K562 (cell line): ENCODE data around the gene HSPA1B. TPM values are rescaled to one million over a fixed set of nuclear protein-coding genes. Genes with fewer than 3 reads are reported as not detected.

Source experiments
- AFF1 ChIP-seq, 2 experiments: fragments of 450-650 bp; IDR thresholded peaks; 2 replicates each; pipeline ENCODE4 v1.6.1; 2018; ENCODE audit warnings: mild to moderate bottlenecking in 2 of 2, low read depth in 1 of 2; ENCODE audit not compliant: partially characterized antibody in 2 of 2
- ETV6 ChIP-seq, 3 experiments: fragments of 150-350 bp in 1 of 3; sonication (generic) in 1 of 3; formaldehyde crosslinking in 1 of 3; IDR thresholded peaks; 2 replicates each; pipeline versions ENCODE4 v1.6.1 to v1.8.0; 2014 to 2022; ENCODE audit warnings: borderline replicate concordance in 2 of 3, low read depth in 2 of 3, antibody characterized with exemption in 1 of 3, low read length in 1 of 3, mild to moderate bottlenecking in 1 of 3, missing genetic modification reagents in 1 of 3
- FUS ChIP-seq: fragments of 200-400 bp; formaldehyde crosslinking; optimal IDR thresholded peaks from 2 replicates; pipeline ENCODE3; 2017; ENCODE audit warnings: low read depth, low read length
- HDAC8 ChIP-seq: fragments of 450-650 bp; IDR thresholded peaks from 2 replicates; pipeline ENCODE4 v1.6.1; 2016; ENCODE audit warnings: mild to moderate bottlenecking, missing genetic modification characterization, moderate library complexity, missing compliant biosample characterization
- IRF1 ChIP-seq: sonication (generic); formaldehyde crosslinking; IDR thresholded peaks from 2 replicates; pipeline ENCODE4 v1.8.0; 2022; ENCODE audit warnings: missing genetic modification reagents, mild to moderate bottlenecking, borderline replicate concordance
- PREB ChIP-seq: sonication (generic); formaldehyde crosslinking; IDR thresholded peaks from 2 replicates; pipeline ENCODE4 v1.8.1; 2023; ENCODE audit warnings: mild to moderate bottlenecking, missing genetic modification reagents
- RAD51 ChIP-seq: fragments of 450-650 bp; IDR thresholded peaks from 2 replicates; pipeline ENCODE4 v1.7.1; 2016; ENCODE audit warnings: low read depth, mild to moderate bottlenecking, borderline replicate concordance
- SP2 ChIP-seq: IDR thresholded peaks from 2 replicates; pipeline ENCODE4 v1.6.1; 2011; ENCODE audit warnings: mild to moderate bottlenecking, low read depth, low read length, moderate library complexity; ENCODE audit not compliant: poor library complexity, severe bottlenecking; ENCODE audit errors: extremely low read depth
- YY1 ChIP-seq, 3 experiments: IDR thresholded peaks; 2 replicates each; pipeline ENCODE4 v1.6.1; 2011; ENCODE audit warnings: low read length in 2 of 3, mild to moderate bottlenecking in 2 of 3, moderate library complexity in 2 of 3, borderline replicate concordance in 1 of 3, control low read depth in 1 of 3, low read depth in 1 of 3; ENCODE audit not compliant: insufficient read depth in 3 of 3, insufficient replicate concordance in 2 of 3, control insufficient read depth in 1 of 3, insufficient read length in 1 of 3; ENCODE audit errors: extremely low read depth in 1 of 3
- polyA plus RNA-seq, 8 experiments: library from polyadenylated mRNA; depleted of rRNA in 4 of 8; stranded (reverse) in 5 of 8; unstranded in 3 of 8; fragments of >200 nt; fragmentation: Nextera tagmentation in 2 of 8; fragmentation: Illumina TruSeq in 1 of 8; extraction: Ambion mirVana in 2 of 8; extraction: Trizol in 1 of 8; gene quantifications; 2 replicates each; pipeline versions ENCODE4 v1.2.1 to v1.2.3, GENCODE V29; 2011 to 2014; ENCODE audit warnings: inconsistent platforms in 1 of 8, missing spikeins in 1 of 8
- total RNA-seq, 7 experiments: library from RNA; depleted of rRNA in 6 of 7; stranded (reverse); fragments of >200 nt in 6 of 7; fragmentation: Illumina TruSeq in 2 of 7; extraction: Trizol in 2 of 7; gene quantifications; 2 replicates each; pipeline versions ENCODE4 v1.2.1 to v1.2.3, GENCODE V29; 2011 to 2021; ENCODE audit warnings: low replicate concordance in 1 of 7
- TF ChIP-seq, protein P1 (sequence below): fragments of 450-650 bp; IDR thresholded peaks from 2 replicates; pipeline ENCODE4 v1.6.1; 2018; ENCODE audit not compliant: partially characterized antibody

The HSPA1B gene
- total and polyA plus RNA-seq, 9 of the 15 experiments (the other 6 are each of a cell fraction or from before 2014, with no cell fraction given): 0.27 to 227 (median 51.2) TPM

DNA sequence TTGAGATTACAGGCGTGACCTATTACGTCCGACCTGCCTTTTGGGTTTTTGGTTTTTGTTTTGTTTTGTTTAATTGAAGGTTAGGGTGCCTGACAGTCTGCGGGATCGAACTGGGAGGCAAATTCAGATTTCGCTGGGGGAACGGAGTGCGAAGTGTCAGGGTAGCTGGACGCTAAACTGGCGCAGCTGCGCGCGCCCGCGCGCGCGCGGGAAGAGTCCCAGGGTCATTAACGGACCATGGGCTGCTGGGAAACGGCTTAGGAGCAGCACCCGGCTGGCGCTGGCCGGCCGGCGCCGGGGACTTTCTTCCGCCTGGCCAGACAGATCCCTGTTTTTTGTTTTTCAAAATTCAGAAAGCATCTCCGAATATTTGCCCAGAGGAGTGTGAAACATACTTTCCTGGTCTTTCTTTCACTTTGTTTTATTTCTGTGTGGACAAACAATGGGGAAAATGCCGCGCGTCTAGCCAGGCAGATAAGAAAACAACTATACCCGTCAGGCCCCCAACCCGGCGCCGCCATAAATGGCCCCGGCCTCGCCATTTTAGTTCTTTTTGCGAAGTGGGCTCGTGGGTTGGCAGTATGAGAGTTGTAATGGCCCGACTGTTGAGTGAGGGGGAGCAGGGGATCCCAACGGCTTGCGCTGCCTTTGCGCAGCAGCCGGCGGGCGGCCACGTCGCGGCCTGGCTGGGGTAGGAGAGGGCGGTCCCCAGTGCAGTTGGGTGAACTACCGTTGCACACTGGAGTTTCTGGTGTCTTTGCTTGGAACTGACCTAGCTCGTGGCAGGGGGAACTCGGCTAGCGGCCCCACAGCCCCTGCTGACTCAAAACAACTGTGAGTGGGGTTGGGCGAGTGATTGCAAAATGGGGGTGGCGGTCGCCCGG, 7.1 kb downstream of the HSPA1B start (continued):
- peak; percentile 83 to 84 for TF ChIP-seq AFF1 (IDR thresholded peaks at IDR 0.05; ENCODE audit: low read depth in 1 of 2, partially characterized antibody in 2 of 2)
- peak; percentile 87 to 95 (median 93) for TF ChIP-seq YY1 (IDR thresholded peaks at IDR 0.05; ENCODE audit: borderline replicate concordance in 1 of 3, control insufficient read depth in 1 of 3, extremely low read depth in 1 of 3, insufficient read depth in 3 of 3, insufficient read length in 1 of 3, insufficient replicate concordance in 2 of 3, low read depth in 1 of 3, low read length in 2 of 3)
- 0 out of 2 replicates have a peak, but pooled peaks have one; percentile 88 for TF ChIP-seq IRF1
- no peak for TF ChIP-seq FUS
- 0 out of 2 replicates have a peak, but pooled peaks have one; percentile 12 for TF ChIP-seq RAD51
- TF ChIP-seq SP2: no peak
- TF ChIP-seq, protein P1, sequence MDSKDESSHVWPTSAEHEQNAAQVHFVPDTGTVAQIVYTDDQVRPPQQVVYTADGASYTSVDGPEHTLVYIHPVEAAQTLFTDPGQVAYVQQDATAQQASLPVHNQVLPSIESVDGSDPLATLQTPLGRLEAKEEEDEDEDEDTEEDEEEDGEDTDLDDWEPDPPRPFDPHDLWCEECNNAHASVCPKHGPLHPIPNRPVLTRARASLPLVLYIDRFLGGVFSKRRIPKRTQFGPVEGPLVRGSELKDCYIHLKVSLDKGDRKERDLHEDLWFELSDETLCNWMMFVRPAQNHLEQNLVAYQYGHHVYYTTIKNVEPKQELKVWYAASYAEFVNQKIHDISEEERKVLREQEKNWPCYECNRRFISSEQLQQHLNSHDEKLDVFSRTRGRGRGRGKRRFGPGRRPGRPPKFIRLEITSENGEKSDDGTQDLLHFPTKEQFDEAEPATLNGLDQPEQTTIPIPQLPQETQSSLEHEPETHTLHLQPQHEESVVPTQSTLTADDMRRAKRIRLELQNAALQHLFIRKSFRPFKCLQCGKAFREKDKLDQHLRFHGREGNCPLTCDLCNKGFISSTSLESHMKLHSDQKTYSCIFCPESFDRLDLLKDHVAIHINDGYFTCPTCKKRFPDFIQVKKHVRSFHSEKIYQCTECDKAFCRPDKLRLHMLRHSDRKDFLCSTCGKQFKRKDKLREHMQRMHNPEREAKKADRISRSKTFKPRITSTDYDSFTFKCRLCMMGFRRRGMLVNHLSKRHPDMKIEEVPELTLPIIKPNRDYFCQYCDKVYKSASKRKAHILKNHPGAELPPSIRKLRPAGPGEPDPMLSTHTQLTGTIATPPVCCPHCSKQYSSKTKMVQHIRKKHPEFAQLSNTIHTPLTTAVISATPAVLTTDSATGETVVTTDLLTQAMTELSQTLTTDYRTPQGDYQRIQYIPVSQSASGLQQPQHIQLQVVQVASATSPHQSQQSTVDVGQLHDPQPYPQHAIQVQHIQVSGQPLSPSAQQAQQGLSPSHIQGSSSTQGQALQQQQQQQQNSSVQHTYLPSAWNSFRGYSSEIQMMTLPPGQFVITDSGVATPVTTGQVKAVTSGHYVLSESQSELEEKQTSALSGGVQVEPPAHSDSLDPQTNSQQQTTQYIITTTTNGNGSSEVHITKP: no peak
- TF ChIP-seq HDAC8 (tag): peak; percentile 87; the same call in 1 of the 2 replicates
- peak in 1 of 2 experiments; percentile 49; a peak in 1 of 4 replicates for TF ChIP-seq ETV6 (IDR thresholded peaks at IDR 0.05; ENCODE audit: borderline replicate concordance in 1 of 2, low read depth in 2 of 2, low read length in 1 of 2)
- TF ChIP-seq ETV6 (CRISPR knock-in tag; IDR thresholded peaks at IDR 0.05; ENCODE audit: borderline replicate concordance): peak; percentile 47; the same call in 1 of the 2 replicates
- peak; percentile 100 for TF ChIP-seq PREB (CRISPR knock-in tag)
